Measurements from ENCODE around the gene ANGPTL8.

DNA sequence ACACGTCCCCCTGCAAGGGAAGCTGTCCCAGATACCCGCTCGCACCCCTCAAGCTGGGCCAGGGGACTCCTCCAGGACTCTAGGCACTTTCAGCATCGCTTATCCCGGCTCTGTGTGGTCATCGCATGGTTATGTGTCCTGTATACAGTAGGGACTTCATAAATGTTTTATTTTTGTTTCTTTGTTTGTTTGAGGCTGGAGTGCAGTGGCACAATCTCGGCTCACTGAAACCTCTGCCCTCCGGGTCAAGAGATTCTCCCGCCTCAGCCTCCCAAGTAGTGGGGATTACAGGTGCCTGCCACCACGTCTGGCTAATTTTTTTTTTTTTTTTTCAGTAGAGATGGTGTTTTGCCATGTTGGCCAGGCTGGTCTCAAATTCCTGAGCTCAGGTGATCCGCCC is 7.5 kb downstream of the ANGPTL8 start:
- TF ChIP-seq, protein P1, sequence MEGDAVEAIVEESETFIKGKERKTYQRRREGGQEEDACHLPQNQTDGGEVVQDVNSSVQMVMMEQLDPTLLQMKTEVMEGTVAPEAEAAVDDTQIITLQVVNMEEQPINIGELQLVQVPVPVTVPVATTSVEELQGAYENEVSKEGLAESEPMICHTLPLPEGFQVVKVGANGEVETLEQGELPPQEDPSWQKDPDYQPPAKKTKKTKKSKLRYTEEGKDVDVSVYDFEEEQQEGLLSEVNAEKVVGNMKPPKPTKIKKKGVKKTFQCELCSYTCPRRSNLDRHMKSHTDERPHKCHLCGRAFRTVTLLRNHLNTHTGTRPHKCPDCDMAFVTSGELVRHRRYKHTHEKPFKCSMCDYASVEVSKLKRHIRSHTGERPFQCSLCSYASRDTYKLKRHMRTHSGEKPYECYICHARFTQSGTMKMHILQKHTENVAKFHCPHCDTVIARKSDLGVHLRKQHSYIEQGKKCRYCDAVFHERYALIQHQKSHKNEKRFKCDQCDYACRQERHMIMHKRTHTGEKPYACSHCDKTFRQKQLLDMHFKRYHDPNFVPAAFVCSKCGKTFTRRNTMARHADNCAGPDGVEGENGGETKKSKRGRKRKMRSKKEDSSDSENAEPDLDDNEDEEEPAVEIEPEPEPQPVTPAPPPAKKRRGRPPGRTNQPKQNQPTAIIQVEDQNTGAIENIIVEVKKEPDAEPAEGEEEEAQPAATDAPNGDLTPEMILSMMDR (IDR thresholded peaks at IDR 0.05; ENCODE audit: low read depth, low read length, poor library complexity, severe bottlenecking): no peak
- TF ChIP-seq EZH2phosphoT487 (IDR thresholded peaks at IDR 0.05; ENCODE audit: borderline replicate concordance, low read length): no peak
